GM19239 (cell line): Measurements from ENCODE around the gene CAPZA2.

Source experiments
- DNase-seq: peaks from one replicate; pipeline ENCODE4 v3.0.0; 2011; ENCODE audit warnings: low spot score; ENCODE audit not compliant: insufficient read length
- FAIRE-seq: peaks from 2 replicates; lab custom pipeline; 2011; peaks lifted over from hg19 to GRCh38; lab: Jason Lieb, UNC

CAPZA2 gene

GRCh38 chr7:116859323-116859722 lies 3.1 kb upstream of the CAPZA2 start:
- DNase-seq (no peak), FAIRE-seq (no peak)

GRCh38 chr7:116861717-116862116 lies 670 bp upstream of the CAPZA2 start:
- FAIRE-seq = no peak
- no peak for DNase-seq

- no peak for FAIRE-seq
Observed at GRCh38 chr7:116862951-116863670, 724 bp downstream of the CAPZA2 start.

DNA sequence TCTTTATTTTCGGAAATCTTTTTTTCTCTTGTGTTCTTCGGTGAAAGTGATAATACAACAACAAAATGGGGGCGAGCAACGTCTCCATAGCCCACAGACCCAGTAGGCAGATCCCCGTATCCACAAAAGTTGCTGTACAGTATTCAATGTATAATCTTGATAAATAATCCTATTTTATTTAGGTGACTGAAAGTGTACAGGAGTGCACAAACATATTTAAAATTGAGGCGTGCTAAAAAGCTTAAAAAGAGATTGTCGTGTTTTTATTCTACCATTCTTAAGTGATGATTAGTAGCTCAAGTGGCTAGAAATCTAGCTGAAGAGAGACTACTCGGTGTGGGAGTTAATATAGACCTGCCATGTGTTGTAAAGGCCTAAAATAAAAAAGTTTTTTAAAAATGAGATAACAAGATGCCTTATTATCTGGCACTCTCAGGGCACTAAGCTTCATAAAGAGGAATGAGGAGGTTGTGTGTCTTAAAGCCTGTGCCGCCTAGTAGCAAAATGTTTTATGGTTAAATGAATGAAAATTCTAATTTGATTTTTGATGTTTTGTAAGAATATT lies 1.6 kb downstream of the CAPZA2 start:
- FAIRE-seq (no peak), DNase-seq (no peak)

More at GRCh38 chr7:116862951-116863670, 724 bp downstream of the CAPZA2 start:
- peak; percentile 7 for DNase-seq

DNA sequence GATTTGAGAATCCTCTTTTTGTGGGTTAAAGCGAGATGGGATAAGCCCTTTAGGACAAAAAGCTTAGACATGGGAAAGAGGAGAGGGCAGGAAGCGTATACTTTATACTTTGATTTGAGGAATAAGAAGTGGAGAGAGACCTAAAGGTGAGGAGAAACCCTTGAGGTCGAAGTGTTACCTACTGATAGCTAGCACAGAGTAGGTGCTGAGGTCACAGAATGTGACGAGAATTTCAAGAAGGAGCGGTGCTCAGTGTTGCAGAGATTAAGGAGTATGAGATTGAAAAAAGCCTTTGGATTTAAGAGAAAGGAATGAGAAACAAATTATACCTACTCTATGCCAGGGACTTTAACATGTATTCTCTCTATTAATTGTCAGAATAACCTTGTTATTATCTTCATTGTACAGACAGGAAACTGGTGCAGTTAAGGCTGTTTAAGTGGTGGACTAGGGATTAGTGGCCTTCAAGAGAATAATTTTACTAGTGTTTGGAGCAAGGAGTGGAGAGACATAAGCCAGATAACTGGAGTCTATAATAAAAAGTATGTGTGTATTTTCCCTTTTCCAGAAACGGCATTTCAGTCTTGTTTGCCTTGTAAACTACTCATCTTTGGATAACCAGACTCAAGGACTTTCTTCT lies 8.8 kb downstream of the CAPZA2 start:
- FAIRE-seq = no peak
- no peak for DNase-seq

GRCh38 chr7:116872026-116872425 lies 9.6 kb downstream of the CAPZA2 start:
- no peak for FAIRE-seq
- DNase-seq = no peak

GRCh38 chr7:116873619-116874018 lies 11.2 kb downstream of the CAPZA2 start:
- no peak for FAIRE-seq
- DNase-seq = no peak

- FAIRE-seq = no peak
Observed at GRCh38 chr7:116876664-116877442, 14.5 kb downstream of the CAPZA2 start.

GRCh38 chr7:116877443-116878217 lies 15.2 kb downstream of the CAPZA2 start:
- FAIRE-seq = no peak
- DNase-seq = no peak

More at GRCh38 chr7:116876664-116877442, 14.5 kb downstream of the CAPZA2 start:
- DNase-seq = no peak

GRCh38 chr7:116884691-116885090 lies 22.3 kb downstream of the CAPZA2 start:
- FAIRE-seq (no peak), DNase-seq (no peak)

GRCh38 chr7:116885724-116886123 lies 23.3 kb downstream of the CAPZA2 start:
- no peak for DNase-seq
- no peak for FAIRE-seq

GRCh38 chr7:116886543-116887156 lies 24.3 kb downstream of the CAPZA2 start:
- FAIRE-seq (no peak), DNase-seq (no peak)

DNA sequence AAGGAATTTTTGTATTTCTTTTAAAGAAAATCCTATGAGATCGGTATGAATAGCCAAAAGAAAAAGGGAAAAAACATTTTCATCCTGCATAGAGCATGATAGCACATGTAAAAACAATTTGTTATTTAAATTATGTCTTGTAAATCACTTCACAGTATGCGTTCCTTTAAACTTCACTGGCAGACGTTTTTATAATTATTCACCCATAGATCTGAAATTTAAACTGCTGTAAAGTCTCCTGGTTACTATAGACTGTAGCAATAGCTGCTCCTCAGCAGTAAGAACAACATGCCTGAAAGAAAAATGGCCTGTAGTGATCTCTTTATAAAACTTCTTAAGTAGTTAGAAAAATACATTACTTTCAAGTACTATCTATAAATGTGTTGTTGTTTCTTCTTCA lies 26.5 kb downstream of the CAPZA2 start:
- FAIRE-seq (no peak), DNase-seq (no peak)

GRCh38 chr7:116895849-116896248 lies 33.5 kb downstream of the CAPZA2 start:
- DNase-seq (no peak), FAIRE-seq (no peak)

- FAIRE-seq = no peak
- DNase-seq = no peak
Observed at GRCh38 chr7:116897661-116898060, 35.3 kb downstream of the CAPZA2 start.

- FAIRE-seq = no peak
- no peak for DNase-seq
Observed at GRCh38 chr7:116899308-116899707, 36.9 kb downstream of the CAPZA2 start.

DNA sequence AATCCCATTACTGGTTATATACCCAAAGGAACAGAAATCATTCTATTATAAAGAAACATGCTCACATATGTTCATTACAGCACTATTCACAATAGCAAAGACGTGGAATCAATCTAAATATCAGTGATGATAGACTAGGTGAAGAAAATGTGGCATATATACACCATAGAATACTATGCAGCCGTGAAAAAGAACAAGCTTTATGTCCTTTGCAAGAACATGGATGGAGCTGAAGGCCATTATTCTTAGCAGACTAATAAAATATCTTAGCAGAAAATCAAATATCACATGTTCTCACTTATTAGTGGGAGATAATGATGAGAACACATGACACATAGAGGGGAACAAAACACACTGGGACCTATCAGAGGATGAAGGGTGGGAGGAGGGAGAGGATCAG lies 38.8 kb downstream of the CAPZA2 start:
- DNase-seq = no peak
- FAIRE-seq = no peak

GRCh38 chr7:116902867-116903266 lies 40.5 kb downstream of the CAPZA2 start:
- FAIRE-seq = no peak

DNA sequence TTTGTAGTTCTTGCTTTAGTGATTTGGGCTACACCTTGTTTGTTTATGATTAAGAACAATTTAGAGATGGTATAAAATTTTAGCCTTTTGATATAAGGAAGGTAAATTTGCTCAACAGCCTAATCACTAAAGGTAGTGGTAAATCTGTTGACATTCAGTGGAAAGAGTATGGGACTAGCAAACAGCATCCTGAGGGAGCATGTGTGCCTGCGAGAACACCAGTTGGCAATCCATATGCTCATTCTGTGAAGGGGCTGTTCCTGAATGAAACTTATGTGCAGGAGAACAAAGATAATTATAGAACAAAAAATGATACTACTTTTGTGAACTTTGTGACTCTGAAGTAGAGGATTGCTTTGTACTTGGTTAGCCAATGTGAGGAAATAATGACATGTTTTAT lies 44.0 kb downstream of the CAPZA2 start:
- FAIRE-seq = no peak

More at GRCh38 chr7:116902867-116903266, 40.5 kb downstream of the CAPZA2 start:
- no peak for DNase-seq

GRCh38 chr7:116910383-116910782 lies 48.0 kb downstream of the CAPZA2 start:
- DNase-seq = no peak
- FAIRE-seq = no peak

More for the DNA sequence above, 44.0 kb downstream of the CAPZA2 start:
- no peak for DNase-seq
